A549 (cell line): Measurements from ENCODE around the gene NGB. TPM values are rescaled to one million over a fixed set of nuclear protein-coding genes. Genes with fewer than 3 reads are reported as not detected.

Source experiments
- ATAC-seq, 2 experiments: fragments of 200-7000 bp in 1 of 2; fragments of >200 bp in 1 of 2; cut with Nextera tagmentation in 1 of 2; cut with Tn5 transposase in 1 of 2; 3 replicates each; pipeline versions ENCODE4 v1.8.0 to v1.9.1; 2018 to 2020; ENCODE audit warnings: mild to moderate bottlenecking in 1 of 2, moderate library complexity in 1 of 2
- CTCF ChIA-PET: fragments of 300-600 bp; sonication (Branson Sonifier 250); formaldehyde crosslinking; extraction: SDS; loops from one replicate; lab custom pipeline; 2021; ENCODE audit warnings: antibody characterized with exemption, inconsistent platforms; lab: Yijun Ruan, JAX
- POLR2A ChIA-PET: fragments of 350-600 bp; formaldehyde crosslinking; extraction: SDS; loops from one replicate; lab custom pipeline; 2021; ENCODE audit warnings: antibody characterized with exemption, inconsistent platforms; lab: Yijun Ruan, JAX
- DNase-seq, 2 experiments: peaks; one replicate each; pipeline versions ENCODE4 v3.0.0 to v3.0.0-alpha.2; 2011 to 2016; ENCODE audit warnings: low read depth in 1 of 2, low spot score in 1 of 2
- FAIRE-seq: peaks from 2 replicates; lab custom pipeline; 2011; peaks lifted over from hg19 to GRCh38; lab: Jason Lieb, UNC
- H3K27ac ChIP-seq, 2 experiments: fragments of >200 bp; sonication (Bioruptor Twin); formaldehyde crosslinking; 3 replicates each; pipeline ENCODE4 v1.5.1; 2016 to 2017
- H3K4me1 ChIP-seq: fragments of >200 bp; sonication (Bioruptor Twin); formaldehyde crosslinking; 3 replicates; pipeline ENCODE4 v1.6.1; 2016
- H3K4me2 ChIP-seq: fragments of >200 bp; sonication (Bioruptor Twin); formaldehyde crosslinking; 3 replicates; pipeline ENCODE4 v1.6.1; 2016
- H3K4me3 ChIP-seq: fragments of >200 bp; sonication (Bioruptor Twin); formaldehyde crosslinking; 3 replicates; pipeline ENCODE4 v1.5.1; 2016
- H3K9me3 ChIP-seq: fragments of >200 bp; sonication (Bioruptor Twin); formaldehyde crosslinking; 3 replicates; pipeline ENCODE4 v1.6.1; 2016
- ATOH8 ChIP-seq: fragments of 250-450 bp; sonication (Bioruptor Pico); IDR thresholded peaks from 2 replicates; pipeline ENCODE4 v1.5.0; 2020; ENCODE audit warnings: low read depth, mild to moderate bottlenecking, moderate library complexity
- BHLHE40 ChIP-seq: IDR thresholded peaks from 2 replicates; pipeline ENCODE4 v1.6.1; 2012; ENCODE audit warnings: low read depth, low read length, inconsistent platforms
- E2F6 ChIP-seq: IDR thresholded peaks from 2 replicates; pipeline ENCODE4 v1.6.1; 2012; ENCODE audit warnings: low read depth, borderline replicate concordance
- EHMT2 ChIP-seq: fragments of 200-600 bp; sonication (generic); IDR thresholded peaks from 2 replicates; pipeline ENCODE4 v1.6.1; 2016; ENCODE audit warnings: antibody characterized with exemption, low read depth, mild to moderate bottlenecking, moderate library complexity
- EP300 ChIP-seq, 2 experiments: fragments of >200 bp; sonication (Bioruptor Twin); formaldehyde crosslinking; IDR thresholded peaks; 2 replicates in 1 of 2; 3 replicates in 1 of 2; pipeline ENCODE4 v1.6.1; 2016 to 2017
- FOSB ChIP-seq: fragments of 250-450 bp; sonication (Bioruptor Pico); IDR thresholded peaks from 2 replicates; pipeline ENCODE4 v1.5.0; 2020; ENCODE audit warnings: mild to moderate bottlenecking, moderate library complexity
- FOSL2 ChIP-seq, 2 experiments: fragments of 450-650 bp in 1 of 2; fragments of >200 bp in 1 of 2; sonication (Bioruptor Twin) in 1 of 2; formaldehyde crosslinking; IDR thresholded peaks; 2 replicates each; pipeline versions ENCODE4 v1.5.0 to v1.6.1; 2016 to 2020; ENCODE audit warnings: mild to moderate bottlenecking in 1 of 2, moderate library complexity in 1 of 2
- FOXS1 ChIP-seq: fragments of 250-450 bp; sonication (Bioruptor Pico); IDR thresholded peaks from 2 replicates; pipeline ENCODE4 v1.5.0; 2020; ENCODE audit warnings: mild to moderate bottlenecking, moderate library complexity
- HOXB5 ChIP-seq: fragments of 250-450 bp; sonication (Bioruptor Pico); IDR thresholded peaks from 2 replicates; pipeline ENCODE4 v1.5.0; 2020; ENCODE audit warnings: mild to moderate bottlenecking, moderate library complexity
- KDM5A ChIP-seq: fragments of 200-600 bp; sonication (generic); IDR thresholded peaks from 2 replicates; pipeline ENCODE4 v1.6.1; 2016; ENCODE audit warnings: antibody characterized with exemption, mild to moderate bottlenecking
- MAFK ChIP-seq: fragments of 450-650 bp; IDR thresholded peaks from 2 replicates; pipeline ENCODE4 v1.6.1; 2014; ENCODE audit not compliant: partially characterized antibody
- MAZ ChIP-seq: fragments of 150-350 bp; IDR thresholded peaks from 2 replicates; pipeline ENCODE4 v1.6.1; 2014; ENCODE audit warnings: antibody characterized with exemption, low read depth, low read length, borderline replicate concordance
- NR3C1 ChIP-seq: fragments of >200 bp; sonication (Bioruptor Twin); formaldehyde crosslinking; IDR thresholded peaks from 3 replicates; pipeline ENCODE4 v1.6.1; 2017
- PHF8 ChIP-seq: fragments of 200-600 bp; sonication (generic); IDR thresholded peaks from 2 replicates; pipeline ENCODE4 v1.6.1; 2016; ENCODE audit warnings: low read depth, mild to moderate bottlenecking, antibody characterized with exemption, moderate library complexity, borderline replicate concordance
- POLR2A ChIP-seq: IDR thresholded peaks from 2 replicates; pipeline ENCODE4 v1.6.1; 2012; ENCODE audit warnings: mild to moderate bottlenecking, low read length
- RAD21 ChIP-seq, 2 experiments: fragments of >200 bp in 1 of 2; sonication (Bioruptor Twin) in 1 of 2; formaldehyde crosslinking in 1 of 2; IDR thresholded peaks in 1 of 2; conservative IDR thresholded peaks in 1 of 2; 2 replicates in 1 of 2; 3 replicates in 1 of 2; pipeline ENCODE4 v1.6.1; 2012 to 2018; ENCODE audit warnings: inconsistent platforms in 1 of 2
- RARB ChIP-seq: fragments of 250-450 bp; sonication (Bioruptor Pico); IDR thresholded peaks from 2 replicates; pipeline ENCODE4 v1.8.0; 2021; ENCODE audit warnings: mild to moderate bottlenecking, moderate library complexity
- RCOR1 ChIP-seq: fragments of 150-350 bp; IDR thresholded peaks from 2 replicates; pipeline ENCODE4 v1.6.1; 2014; ENCODE audit warnings: antibody characterized with exemption, low read length, low read depth
- RNF2 ChIP-seq: fragments of 200-600 bp; sonication (generic); IDR thresholded peaks from 2 replicates; pipeline ENCODE4 v1.6.1; 2016; ENCODE audit warnings: low read depth, mild to moderate bottlenecking, antibody characterized with exemption, moderate library complexity, borderline replicate concordance
- SMC3 ChIP-seq: fragments of >200 bp; sonication (Bioruptor Twin); formaldehyde crosslinking; IDR thresholded peaks from 3 replicates; pipeline ENCODE4 v1.6.1; 2018; ENCODE audit warnings: inconsistent platforms
- SREBF2 ChIP-seq: fragments of 450-650 bp; IDR thresholded peaks from 2 replicates; pipeline ENCODE4 v1.6.1; 2014; ENCODE audit warnings: mild to moderate bottlenecking, moderate library complexity
- ZC3H11A ChIP-seq: fragments of 450-650 bp; IDR thresholded peaks from 2 replicates; pipeline ENCODE4 v1.6.1; 2014; ENCODE audit warnings: antibody characterized with exemption, mild to moderate bottlenecking
- WGBS: methylation state at CpG from one replicate; pipeline ENCODE4 v1.1.6; 2017; ENCODE audit errors: missing lambda C conversion rate; 5-methylcytosine and 5-hydroxymethylcytosine counted together
- polyA plus RNA-seq, 4 experiments: library from polyadenylated mRNA; depleted of rRNA in 3 of 4; stranded (reverse); fragments of >200 nt; fragmentation: RNase III in 1 of 4; extraction: RNeasy Plus Mini Kit Qiagen cat#74134 plus additional on column Dnase treatment in 1 of 4; gene quantifications; 2 replicates in 3 of 4; 3 replicates in 1 of 4; pipeline ENCODE4 v1.2.3, GENCODE V29; 2011 to 2017
- TF ChIP-seq, protein P1 (sequence below): IDR thresholded peaks from 2 replicates; pipeline ENCODE4 v1.6.1; 2012
- TF ChIP-seq, protein P2 (sequence below): fragments of >200 bp; sonication (Bioruptor Twin); formaldehyde crosslinking; IDR thresholded peaks from 2 replicates; pipeline ENCODE4 v1.6.1; 2016

NGB gene
- polyA plus RNA-seq, 2 of the 4 experiments (the other 2 are of a cell fraction) = not detected

DNA sequence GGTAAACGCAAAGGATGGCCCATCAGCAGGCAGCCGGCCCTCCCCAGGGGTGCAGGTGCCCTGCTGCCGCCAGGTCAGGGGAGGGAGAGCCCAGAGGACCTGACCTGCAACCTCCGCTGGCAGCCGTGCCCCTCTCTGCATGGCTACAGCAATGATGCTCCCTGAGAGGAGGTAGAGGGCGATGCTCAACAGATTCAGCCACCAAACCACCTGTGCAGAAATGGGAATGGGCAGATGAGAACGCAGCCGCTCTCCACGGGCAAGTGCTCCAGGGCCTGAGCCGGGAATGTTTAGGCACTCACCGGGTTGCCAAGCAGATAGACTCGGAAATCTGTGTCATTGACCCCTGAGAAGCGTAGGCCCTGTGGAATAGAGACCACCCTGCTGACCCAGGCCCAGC lies 8.7 kb upstream of the NGB start (continued):
- no peak for TF ChIP-seq NR3C1
- TF ChIP-seq RNF2 = no peak
- TF ChIP-seq EP300 (IDR thresholded peaks at IDR 0.05) = no peak

DNA sequence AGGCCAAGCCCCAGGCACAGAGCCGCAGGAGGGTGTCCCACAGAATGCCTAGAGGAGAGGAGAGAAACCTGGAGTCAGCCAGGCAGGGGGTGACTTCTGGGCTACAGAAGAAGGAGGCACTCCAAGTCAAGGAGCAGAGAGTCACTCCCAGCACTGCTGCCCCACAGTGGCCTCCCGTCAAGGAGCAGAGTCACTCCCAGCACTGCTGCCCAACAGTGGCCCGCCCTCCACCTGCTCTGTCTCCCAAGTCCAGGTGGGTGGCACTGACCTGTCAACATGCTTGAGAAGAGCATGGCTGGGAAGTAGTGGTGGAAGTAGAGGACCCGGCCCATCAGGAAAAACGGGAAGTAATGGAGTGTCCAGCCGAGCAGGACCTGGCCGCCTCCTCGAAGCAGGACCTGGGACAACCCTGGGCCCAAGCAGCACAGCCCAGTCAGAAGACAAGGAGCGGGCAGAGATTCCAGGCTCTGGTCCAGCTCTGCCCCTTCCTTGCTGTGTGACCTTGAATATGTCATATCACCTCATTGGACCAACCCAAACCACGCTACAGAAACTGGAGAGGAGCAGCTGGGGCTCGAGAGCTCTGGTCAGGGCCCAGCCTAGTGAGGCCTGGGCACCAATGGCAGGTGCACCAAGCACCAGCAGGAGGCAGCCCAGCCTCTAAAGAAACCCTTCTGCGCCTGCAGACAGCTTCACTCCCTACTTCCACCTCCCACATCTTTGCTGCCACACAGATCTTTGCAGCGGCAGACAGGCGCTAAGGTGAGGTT lies 7.6 kb upstream of the NGB start:
- no peak overlapping the region for H3K4me3 ChIP-seq
- H3K9me3 ChIP-seq = no peaks in the 10 kb centered on the region
- TF ChIP-seq RAD21 (conservative IDR thresholded peaks at IDR 0.05 in 1 of 2, IDR thresholded peaks at IDR 0.05 in 1 of 2) (peak in 1 of 2 experiments; percentile 16; a peak in 1 of 5 replicates), BHLHE40 (no peak)
- no peak overlapping the region for H3K4me2 ChIP-seq
- POLR2A ChIA-PET = no interaction called here
- CTCF ChIA-PET = interaction anchor here (0.8 to 3.8 kb wide), 7 partner anchors 12 to 129 kb away, joined by 3 to 13 read pairs (median 4); no protein-coding TSS in a partner anchor
- H3K4me1 ChIP-seq = no peaks in the 10 kb centered on the region
- DNase-seq (no peak), ATAC-seq (peak; percentile 28 to 66; a peak in 3 of 6 replicates), FAIRE-seq (no peak)
- 95% methylated on average over 13 of the region's 14 CpGs for WGBS
- no peak overlapping the region for H3K27ac ChIP-seq

DNA sequence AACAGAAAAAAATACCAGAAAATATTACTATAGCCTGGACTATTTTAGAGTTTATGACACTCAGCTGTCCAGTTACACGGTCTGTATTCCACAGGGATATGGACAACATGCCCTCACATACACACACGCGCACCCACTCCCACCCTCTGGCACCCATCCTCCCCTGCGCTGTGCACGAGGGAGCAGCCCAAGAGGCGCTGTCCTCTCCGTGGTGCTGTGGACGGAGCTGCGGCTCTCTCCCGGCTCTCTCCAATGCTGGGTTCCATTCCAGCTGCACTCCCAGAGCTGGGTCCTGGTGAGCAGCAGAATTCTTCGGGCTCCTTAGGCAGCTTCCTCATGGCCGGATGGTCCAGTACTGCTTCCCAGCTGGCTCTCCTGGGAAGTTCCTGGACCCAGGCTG lies 6.0 kb upstream of the NGB start:
- Histone ChIP-seq H3K4me1 (no peaks in the 10 kb centered on the region), H3K4me3 (no peak overlapping the region), H3K4me2 (no peak overlapping the region), H3K9me3 (no peaks in the 10 kb centered on the region), H3K27ac (no peak overlapping the region)
- ChIA-PET POLR2A (no interaction called here), CTCF (interaction anchor here (0.6 to 3.8 kb wide), 8 partner anchors 10 to 126 kb away, joined by 3 to 13 read pairs (median 3); no protein-coding TSS in a partner anchor)
- TF ChIP-seq SREBF2 = no peak
- TF ChIP-seq, protein P1, sequence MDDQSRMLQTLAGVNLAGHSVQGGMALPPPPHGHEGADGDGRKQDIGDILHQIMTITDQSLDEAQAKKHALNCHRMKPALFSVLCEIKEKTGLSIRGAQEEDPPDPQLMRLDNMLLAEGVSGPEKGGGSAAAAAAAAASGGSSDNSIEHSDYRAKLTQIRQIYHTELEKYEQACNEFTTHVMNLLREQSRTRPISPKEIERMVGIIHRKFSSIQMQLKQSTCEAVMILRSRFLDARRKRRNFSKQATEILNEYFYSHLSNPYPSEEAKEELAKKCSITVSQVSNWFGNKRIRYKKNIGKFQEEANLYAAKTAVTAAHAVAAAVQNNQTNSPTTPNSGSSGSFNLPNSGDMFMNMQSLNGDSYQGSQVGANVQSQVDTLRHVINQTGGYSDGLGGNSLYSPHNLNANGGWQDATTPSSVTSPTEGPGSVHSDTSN = no peak
- no peak for TF ChIP-seq MAZ
- no peak for TF ChIP-seq FOXS1 (CRISPR knock-in tag)
- no peak for TF ChIP-seq RNF2
- no peak for TF ChIP-seq FOSB (CRISPR knock-in tag)
- no peak for TF ChIP-seq RARB (CRISPR knock-in tag)
- TF ChIP-seq EHMT2 = no peak
- TF ChIP-seq KDM5A = no peak
- TF ChIP-seq RCOR1 = no peak
- DNase-seq (no peak), ATAC-seq (no peak), FAIRE-seq (no peak)
- WGBS = 95% methylated on average over 10 of the region's 12 CpGs

GRCh38 chr14:77276295-77276935 lies 5.4 kb upstream of the NGB start:
- TF ChIP-seq ZC3H11A = no peak
- no peak for TF ChIP-seq ATOH8 (CRISPR knock-in tag)
- no peak for TF ChIP-seq POLR2A
- TF ChIP-seq EP300 (IDR thresholded peaks at IDR 0.05) = no peak
- TF ChIP-seq PHF8 = no peak
- no peak for TF ChIP-seq HOXB5 (CRISPR knock-in tag)
- no peak for TF ChIP-seq RARB (CRISPR knock-in tag)
- no peak for TF ChIP-seq MAFK
- TF ChIP-seq FOSL2 (IDR thresholded peaks at IDR 0.05) = no peak
- no peak for TF ChIP-seq FOSL2 (CRISPR knock-in tag; IDR thresholded peaks at IDR 0.05)
- TF ChIP-seq SMC3 = no peak
- TF ChIP-seq BHLHE40 = no peak
- TF ChIP-seq, protein P2, sequence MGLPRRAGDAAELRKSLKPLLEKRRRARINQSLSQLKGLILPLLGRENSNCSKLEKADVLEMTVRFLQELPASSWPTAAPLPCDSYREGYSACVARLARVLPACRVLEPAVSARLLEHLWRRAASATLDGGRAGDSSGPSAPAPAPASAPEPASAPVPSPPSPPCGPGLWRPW = no peak
- no peak for TF ChIP-seq E2F6
- TF ChIP-seq SREBF2 = no peak
- no peak for TF ChIP-seq NR3C1
- Histone ChIP-seq H3K4me2 (no peak overlapping the region), H3K27ac (no peak overlapping the region), H3K4me1 (no peaks in the 10 kb centered on the region), H3K9me3 (no peaks in the 10 kb centered on the region), H3K4me3 (no peak overlapping the region)
- 86% methylated on average over 10 of the region's 15 CpGs for WGBS
- POLR2A ChIA-PET = no interaction called here
- FAIRE-seq = no peak
- ATAC-seq = no peak
- DNase-seq = no peak
- CTCF ChIA-PET = interaction anchor here (0.7 to 3.8 kb wide), 7 partner anchors 10 to 124 kb away, joined by 3 to 13 read pairs (median 3); no protein-coding TSS in a partner anchor
